ENCODE measurements around the gene PSMB7. TPM values are rescaled to one million over a fixed set of nuclear protein-coding genes. Genes with fewer than 3 reads are reported as not detected.

The PSMB7 gene
- total RNA-seq, 3 donors from 2014 or later: 157 to 206 (median 162) TPM

- no peak overlapping the region for H3K4me3 ChIP-seq
- TF ChIP-seq POLR2A (IDR thresholded peaks at IDR 0.05) (no peak), POLR2AphosphoS5 (IDR thresholded peaks at IDR 0.05) (no peak), CTCF (IDR thresholded peaks at IDR 0.05) (no peak)
- peaks cover 8% of the 10 kb centered on the region for H3K36me3 ChIP-seq
- intact Hi-C loops (cut with DNase I; ENCODE audit: low total_unique reads): loop anchor here (10.0 kb wide), 1 partner anchor 186 kb away; no protein-coding TSS in a partner anchor
- no peaks in the 10 kb centered on the region for H3K27me3 ChIP-seq
- DNase-seq (ENCODE audit: low spot score in 2 of 2): no peak
- no peaks in the 10 kb centered on the region for H3K4me1 ChIP-seq
- H3K27ac ChIP-seq: no peak overlapping the region
- H3K9me3 ChIP-seq: no peaks in the 10 kb centered on the region
Observed at GRCh38 chr9:124311283-124311682, 104.0 kb downstream of the PSMB7 start.

GRCh38 chr9:124309667-124310084 is 105.6 kb downstream of the PSMB7 start:
- no peaks in the 10 kb centered on the region for H3K27me3 ChIP-seq
- H3K27ac ChIP-seq: no peak overlapping the region
- intact Hi-C loops (cut with DNase I; ENCODE audit: low total_unique reads): loop anchor here (10.0 kb wide), 1 partner anchor 185 kb away; no protein-coding TSS in a partner anchor
- no peak overlapping the region for H3K4me3 ChIP-seq
- TF ChIP-seq POLR2A (IDR thresholded peaks at IDR 0.05) (no peak), CTCF (IDR thresholded peaks at IDR 0.05) (no peak), POLR2AphosphoS5 (IDR thresholded peaks at IDR 0.05) (no peak)
- DNase-seq (ENCODE audit: low spot score in 2 of 2): no peak
- H3K36me3 ChIP-seq: peaks cover under 1% of the 10 kb centered on the region
- H3K4me1 ChIP-seq: no peaks in the 10 kb centered on the region
- no peaks in the 10 kb centered on the region for H3K9me3 ChIP-seq

DNA sequence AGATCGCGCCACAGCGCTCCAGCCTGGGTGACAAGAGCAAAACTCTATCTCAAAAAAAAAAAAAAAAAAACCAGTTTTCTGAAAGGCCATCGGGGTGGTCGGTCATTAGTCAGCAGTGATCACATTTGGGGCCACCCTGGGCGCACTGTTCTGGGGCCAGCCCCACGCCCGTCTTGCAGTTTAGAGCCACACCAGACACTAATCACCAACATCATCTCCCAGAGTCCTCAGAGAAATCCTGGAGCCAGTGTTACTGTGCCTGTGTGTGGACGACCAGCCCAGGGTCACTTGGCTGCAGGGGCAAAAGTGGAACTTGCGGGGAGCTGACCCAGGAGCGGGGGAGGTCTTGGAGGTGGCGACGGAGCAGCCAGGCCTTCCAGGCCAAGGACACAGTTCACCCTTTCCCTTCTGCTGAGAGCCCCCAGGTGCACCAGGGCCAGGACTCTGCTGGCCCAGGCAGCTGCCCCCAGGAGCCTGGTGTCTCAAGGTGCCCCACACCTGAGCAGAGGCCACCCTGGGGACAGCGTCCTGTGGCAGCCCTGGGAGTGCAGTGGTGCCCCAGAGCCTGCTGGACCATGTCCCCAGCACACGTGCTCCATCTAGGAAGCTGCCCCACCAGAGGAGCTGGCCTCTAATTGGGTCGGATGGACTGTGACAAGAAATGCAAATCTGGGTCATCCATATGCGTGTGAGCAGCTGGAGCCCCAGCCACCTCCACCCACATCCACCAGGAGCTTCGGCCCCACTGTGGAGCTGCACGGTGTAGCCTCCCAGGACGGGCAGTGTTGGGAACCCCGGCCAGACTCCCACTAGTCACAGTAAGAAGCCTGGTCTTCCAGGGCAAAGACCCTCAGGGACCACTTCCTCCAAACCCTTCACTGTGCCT is 106.4 kb downstream of the PSMB7 start:
- DNase-seq (ENCODE audit: low spot score in 2 of 2): no peak
- H3K4me1 ChIP-seq: no peaks in the 10 kb centered on the region
- TF ChIP-seq POLR2AphosphoS5 (IDR thresholded peaks at IDR 0.05) (no peak), POLR2A (IDR thresholded peaks at IDR 0.05) (no peak), CTCF (IDR thresholded peaks at IDR 0.05) (no peak)
- no peaks in the 10 kb centered on the region for H3K9me3 ChIP-seq
- H3K27ac ChIP-seq: no peak overlapping the region
- H3K27me3 ChIP-seq: no peaks in the 10 kb centered on the region
- H3K36me3 ChIP-seq: no peaks in the 10 kb centered on the region
- intact Hi-C loops (cut with DNase I; ENCODE audit: low total_unique reads): no loop called here
- H3K4me3 ChIP-seq: no peak overlapping the region

GRCh38 chr9:124307379-124308030 is 107.7 kb downstream of the PSMB7 start:
- no peak for TF ChIP-seq CTCF (IDR thresholded peaks at IDR 0.05)
- no peak for TF ChIP-seq POLR2AphosphoS5 (IDR thresholded peaks at IDR 0.05)
- no peak for TF ChIP-seq POLR2A (IDR thresholded peaks at IDR 0.05)
- H3K27ac ChIP-seq: no peak overlapping the region
- H3K4me3 ChIP-seq: no peak overlapping the region
- no peaks in the 10 kb centered on the region for H3K9me3 ChIP-seq
- H3K27me3 ChIP-seq: no peaks in the 10 kb centered on the region
- H3K4me1 ChIP-seq: no peaks in the 10 kb centered on the region
- no peak for DNase-seq (ENCODE audit: low spot score in 2 of 2)
- no peaks in the 10 kb centered on the region for H3K36me3 ChIP-seq
- intact Hi-C loops (cut with DNase I; ENCODE audit: low total_unique reads): no loop called here
